Neural progenitor cell (in vitro differentiated cells): ENCODE results near the gene KRTAP22-1.

Source experiments
- EZH2 ChIP-seq: fragments of 200-600 bp; sonication (generic); IDR thresholded peaks from 2 replicates; pipeline ENCODE4 v1.6.1; 2017; ENCODE audit warnings: antibody characterized with exemption, mild to moderate bottlenecking, moderate library complexity
- EZH2phosphoT487 ChIP-seq: fragments of 200-600 bp; sonication (generic); IDR thresholded peaks from 2 replicates; pipeline ENCODE4 v1.6.1; 2017; ENCODE audit warnings: antibody characterized with exemption
- TF ChIP-seq, protein P1 (sequence below): fragments of 200-600 bp; sonication (generic); IDR thresholded peaks from 2 replicates; pipeline ENCODE4 v1.5.1; 2017; ENCODE audit warnings: antibody characterized with exemption, mild to moderate bottlenecking

GRCh38 chr21:30555095-30555494 is 45.8 kb upstream of the KRTAP22-1 start:
- TF ChIP-seq EZH2 (no peak), EZH2phosphoT487 (no peak)
- TF ChIP-seq, protein P1, sequence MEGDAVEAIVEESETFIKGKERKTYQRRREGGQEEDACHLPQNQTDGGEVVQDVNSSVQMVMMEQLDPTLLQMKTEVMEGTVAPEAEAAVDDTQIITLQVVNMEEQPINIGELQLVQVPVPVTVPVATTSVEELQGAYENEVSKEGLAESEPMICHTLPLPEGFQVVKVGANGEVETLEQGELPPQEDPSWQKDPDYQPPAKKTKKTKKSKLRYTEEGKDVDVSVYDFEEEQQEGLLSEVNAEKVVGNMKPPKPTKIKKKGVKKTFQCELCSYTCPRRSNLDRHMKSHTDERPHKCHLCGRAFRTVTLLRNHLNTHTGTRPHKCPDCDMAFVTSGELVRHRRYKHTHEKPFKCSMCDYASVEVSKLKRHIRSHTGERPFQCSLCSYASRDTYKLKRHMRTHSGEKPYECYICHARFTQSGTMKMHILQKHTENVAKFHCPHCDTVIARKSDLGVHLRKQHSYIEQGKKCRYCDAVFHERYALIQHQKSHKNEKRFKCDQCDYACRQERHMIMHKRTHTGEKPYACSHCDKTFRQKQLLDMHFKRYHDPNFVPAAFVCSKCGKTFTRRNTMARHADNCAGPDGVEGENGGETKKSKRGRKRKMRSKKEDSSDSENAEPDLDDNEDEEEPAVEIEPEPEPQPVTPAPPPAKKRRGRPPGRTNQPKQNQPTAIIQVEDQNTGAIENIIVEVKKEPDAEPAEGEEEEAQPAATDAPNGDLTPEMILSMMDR = no peak
